Suppressor macrophage treated with lipopolysaccharide for 4 hours (primary cell): ENCODE results near the gene OSGIN1.
"Not testable (repeated sequence)": the region's sequence is repeated elsewhere in the genome, so short reads cannot be mapped to it uniquely, and the experiment has no call there.

Experiments
- DNase-seq: peaks from one replicate; pipeline ENCODE4 v3.0.0-alpha.2; 2020

OSGIN1 gene

GRCh38 chr16:83926726-83927397, 26.2 kb upstream of the OSGIN1 start:
- peak; percentile 65 for DNase-seq

GRCh38 chr16:83928341-83929055, 24.5 kb upstream of the OSGIN1 start:
- DNase-seq = no peak

- no peak for DNase-seq
Measured at GRCh38 chr16:83929811-83930555, 23.1 kb upstream of the OSGIN1 start.

- no peak for DNase-seq
Measured at GRCh38 chr16:83930730-83931500, 22.1 kb upstream of the OSGIN1 start.

- no peak for DNase-seq
Measured at GRCh38 chr16:83931556-83931955, 21.5 kb upstream of the OSGIN1 start.

- no peak for DNase-seq
Measured at GRCh38 chr16:83932304-83932703, 20.7 kb upstream of the OSGIN1 start.

- DNase-seq = no peak
Measured at GRCh38 chr16:83932955-83933673, 19.9 kb upstream of the OSGIN1 start.

GRCh38 chr16:83933885-83934683, 19.0 kb upstream of the OSGIN1 start:
- DNase-seq = no peak

GRCh38 chr16:83934684-83934977, 18.4 kb upstream of the OSGIN1 start:
- no peak for DNase-seq

GRCh38 chr16:83935005-83935857, 17.8 kb upstream of the OSGIN1 start:
- DNase-seq = no peak

GRCh38 chr16:83935858-83936255, 17.2 kb upstream of the OSGIN1 start:
- DNase-seq = no peak

- no peak for DNase-seq
Measured at GRCh38 chr16:83936581-83937165, 16.4 kb upstream of the OSGIN1 start.

- DNase-seq = no peak
Measured at GRCh38 chr16:83937267-83937666, 15.8 kb upstream of the OSGIN1 start.

GRCh38 chr16:83937922-83938885, 14.8 kb upstream of the OSGIN1 start:
- no peak for DNase-seq

- DNase-seq = peak; percentile 63
Measured at GRCh38 chr16:83939266-83939855, 13.7 kb upstream of the OSGIN1 start.

- DNase-seq = no peak
Measured at GRCh38 chr16:83940119-83940518, 12.9 kb upstream of the OSGIN1 start.

GRCh38 chr16:83940630-83941378, 12.2 kb upstream of the OSGIN1 start:
- no peak for DNase-seq

- DNase-seq = not testable (repeated sequence)
Measured at GRCh38 chr16:83941546-83941945, 11.5 kb upstream of the OSGIN1 start.
